HepG2 (cell line): ENCODE results near the gene EEFSEC. TPM values are rescaled to one million over a fixed set of nuclear protein-coding genes. Genes with fewer than 3 reads are reported as not detected.

Experiments
- ATAC-seq: fragments of 200-7000 bp; cut with Tn5 transposase; 3 replicates; pipeline ENCODE4 v1.9.1; 2020; ENCODE audit warnings: mild to moderate bottlenecking, moderate library complexity
- BruUV-seq: library from RNA; stranded (reverse); fragments of 400-500 nt; replicated peaks from 2 replicates; lab custom pipeline; 2021; lab: Mats Ljungman, UMichigan
- CTCF ChIA-PET: fragments of 300-600 bp; formaldehyde crosslinking; extraction: SDS; loops from one replicate; lab custom pipeline; 2021; ENCODE audit warnings: low total read pairs, inconsistent platforms, low intra/inter-chr PET ratio; lab: Yijun Ruan, JAX
- POLR2A ChIA-PET: fragments of 350-600 bp; sonication (Branson Sonifier 250); formaldehyde crosslinking; loops from one replicate; lab custom pipeline; 2020; ENCODE audit warnings: antibody characterized with exemption, inconsistent platforms; lab: Yijun Ruan, JAX
- DNase-seq: peaks from one replicate; pipeline ENCODE4 v3.0.0-alpha.2; 2015; ENCODE audit warnings: low spot score
- FAIRE-seq: peaks from 3 replicates; lab custom pipeline; 2011; peaks lifted over from hg19 to GRCh38; lab: Jason Lieb, UNC
- H2AFZ ChIP-seq: one replicate; pipeline ENCODE4 v1.6.1; 2011; ENCODE audit warnings: low read length, inconsistent platforms
- H3K27ac ChIP-seq: fragments of 300-600 bp; 3 replicates; pipeline ENCODE4 v1.8.0; 2011; ENCODE audit warnings: mixed run types, mild to moderate bottlenecking, mixed read lengths, low read length, inconsistent platforms; ENCODE audit not compliant: insufficient read depth; ENCODE audit errors: extremely low read length
- H3K27me3 ChIP-seq, 2 experiments: fragments of 200-600 bp in 1 of 2; 2 replicates in 1 of 2; 3 replicates in 1 of 2; pipeline versions ENCODE4 v1.6.0 to v1.8.0; 2011; ENCODE audit warnings: low read length in 2 of 2, mild to moderate bottlenecking in 2 of 2, moderate library complexity in 2 of 2, inconsistent platforms in 1 of 2; ENCODE audit not compliant: insufficient read depth in 2 of 2, control insufficient read depth in 1 of 2
- H3K36me3 ChIP-seq, 2 experiments: fragments of 200-600 bp in 1 of 2; replicated peaks in 1 of 2; 2 replicates in 1 of 2; 3 replicates in 1 of 2; pipeline versions ENCODE4 v1.5.1 to v1.8.0; 2011; ENCODE audit warnings: low read length in 2 of 2, inconsistent platforms in 1 of 2; ENCODE audit not compliant: insufficient read depth in 2 of 2, control insufficient read depth in 1 of 2
- H3K4me1 ChIP-seq: 2 replicates; pipeline ENCODE4 v1.5.1; 2012; ENCODE audit warnings: low read length, inconsistent platforms; ENCODE audit not compliant: insufficient read depth
- H3K4me2 ChIP-seq: 2 replicates; pipeline ENCODE4 v1.6.0; 2011; ENCODE audit warnings: low read depth, low read length, inconsistent platforms
- H3K4me3 ChIP-seq, 3 experiments: fragments of 200-600 bp in 1 of 3; sonication (generic), shearing (Covaris generic) in 1 of 3; replicated peaks in 1 of 3; 2 replicates each; pipeline ENCODE4 v1.5.1; 2011 to 2016; ENCODE audit warnings: low read length in 3 of 3, inconsistent platforms in 2 of 3, low read depth in 2 of 3, mild to moderate bottlenecking in 2 of 3, control low read depth in 1 of 3, mixed read lengths in 1 of 3; ENCODE audit not compliant: insufficient read depth in 1 of 3
- H3K79me2 ChIP-seq: one replicate; pipeline ENCODE4 v1.6.1; 2011; ENCODE audit warnings: low read length, inconsistent platforms; ENCODE audit not compliant: insufficient read depth
- H3K9ac ChIP-seq: 2 replicates; pipeline ENCODE4 v1.6.0; 2011; ENCODE audit warnings: mild to moderate bottlenecking, low read depth, low read length, inconsistent platforms; ENCODE audit not compliant: insufficient read depth
- H3K9me3 ChIP-seq: 2 replicates; pipeline ENCODE4 v1.5.1; 2012; ENCODE audit warnings: mild to moderate bottlenecking, low read length
- H4K20me1 ChIP-seq: 2 replicates; pipeline ENCODE4 v1.6.0; 2011; ENCODE audit warnings: inconsistent platforms, mild to moderate bottlenecking, low read length, moderate library complexity; ENCODE audit not compliant: insufficient read depth
- BCL6 ChIP-seq: IDR thresholded peaks from 2 replicates; pipeline ENCODE4 v1.6.1; 2016; ENCODE audit warnings: missing genetic modification reagents, missing compliant biosample characterization
- BRD4 ChIP-seq: sonication (generic); formaldehyde crosslinking; IDR thresholded peaks from 2 replicates; pipeline ENCODE4 v1.4.0; 2020; ENCODE audit warnings: missing genetic modification reagents
- ESRRA ChIP-seq: sonication (generic); formaldehyde crosslinking; IDR thresholded peaks from 2 replicates; pipeline ENCODE4 v1.5.1; 2020; ENCODE audit warnings: mild to moderate bottlenecking, low read depth, missing genetic modification reagents
- LRRFIP1 ChIP-seq: sonication (generic); formaldehyde crosslinking; conservative IDR thresholded peaks from 2 replicates; pipeline ENCODE4 v1.4.0; 2020; ENCODE audit warnings: missing genetic modification reagents
- MEF2D ChIP-seq: sonication (generic); formaldehyde crosslinking; IDR thresholded peaks from 2 replicates; pipeline ENCODE4 v1.5.1; 2020; ENCODE audit warnings: mild to moderate bottlenecking, missing genetic modification reagents
- NPAS2 ChIP-seq: sonication (generic); formaldehyde crosslinking; IDR thresholded peaks from 2 replicates; pipeline ENCODE4 v1.8.0; 2022; ENCODE audit warnings: mild to moderate bottlenecking, missing genetic modification reagents, borderline replicate concordance
- PAF1 ChIP-seq: IDR thresholded peaks from 2 replicates; pipeline ENCODE4 v1.6.1; 2016; ENCODE audit warnings: missing genetic modification reagents, missing compliant biosample characterization
- SNAI1 ChIP-seq: sonication (generic); formaldehyde crosslinking; IDR thresholded peaks from 2 replicates; pipeline ENCODE4 v1.5.0; 2020; ENCODE audit warnings: mild to moderate bottlenecking, missing genetic modification reagents, borderline replicate concordance
- TBL1XR1 ChIP-seq: fragments of 150-350 bp; IDR thresholded peaks from 2 replicates; pipeline ENCODE4 v1.6.1; 2014; ENCODE audit warnings: borderline replicate concordance, low read length; ENCODE audit not compliant: partially characterized antibody
- TEF ChIP-seq: sonication (generic); formaldehyde crosslinking; IDR thresholded peaks from 2 replicates; pipeline ENCODE4 v1.5.0; 2020; ENCODE audit warnings: missing genetic modification reagents
- ZBTB44 ChIP-seq: sonication (generic); formaldehyde crosslinking; IDR thresholded peaks from 2 replicates; pipeline ENCODE4 v1.4.0; 2020; ENCODE audit warnings: missing genetic modification reagents
- ZFP37 ChIP-seq: sonication (generic); formaldehyde crosslinking; IDR thresholded peaks from 2 replicates; pipeline ENCODE4 v1.4.0; 2020; ENCODE audit warnings: missing genetic modification reagents, borderline replicate concordance
- ZNF251 ChIP-seq: sonication (generic); formaldehyde crosslinking; IDR thresholded peaks from 2 replicates; pipeline ENCODE4 v1.9.0; 2021; ENCODE audit warnings: mild to moderate bottlenecking, missing genetic modification reagents
- ZNF569 ChIP-seq: sonication (generic); formaldehyde crosslinking; IDR thresholded peaks from 2 replicates; pipeline ENCODE4 v1.5.0; 2020; ENCODE audit warnings: mild to moderate bottlenecking, missing genetic modification reagents, moderate library complexity, borderline replicate concordance
- WGBS: methylation state at CpG from one replicate; pipeline ENCODE4 v1.1.6; 2017; ENCODE audit warnings: low lambda C conversion rate; 5-methylcytosine and 5-hydroxymethylcytosine counted together
- in situ Hi-C: cut with HindIII; loops from 2 replicates; pipeline ENCODE4 v1.10.0; 2017; ENCODE audit warnings: low pct_unique_long_range_greater_than_20kb; ENCODE audit not compliant: extremely low pct_ligation_motif_present
- intact Hi-C: fragments of 100-400 bp; cut with micrococcal nuclease; formaldehyde crosslinking; loops from one replicate; pipeline ENCODE4 v1.10.0; 2022; ENCODE audit not compliant: unreplicated experiment
- polyA plus RNA-seq, 8 experiments: library from polyadenylated mRNA; depleted of rRNA in 3 of 8; stranded (reverse) in 7 of 8; unstranded in 1 of 8; fragments of >200 nt; fragmentation: Illumina TruSeq in 4 of 8; extraction: Trizol in 4 of 8; gene quantifications; 2 replicates each; pipeline versions ENCODE4 v1.2.1 to v1.2.3, GENCODE V29; 2011 to 2016; ENCODE audit warnings: low read depth in 4 of 8, missing spikeins in 1 of 8, mixed read lengths in 1 of 8; ENCODE audit not compliant: insufficient read depth in 1 of 8
- total RNA-seq, 5 experiments: library from RNA; depleted of rRNA; stranded (reverse); fragments of >200 nt; fragmentation: Illumina TruSeq; extraction: Trizol; gene quantifications; 2 replicates each; pipeline ENCODE4 v1.2.3, GENCODE V29; 2016; ENCODE audit warnings: low read depth in 1 of 5
- TF ChIP-seq, protein P1 (sequence below): sonication (generic); formaldehyde crosslinking; IDR thresholded peaks from 2 replicates; pipeline ENCODE4 v1.9.0; 2021; ENCODE audit warnings: missing genetic modification reagents, borderline replicate concordance

EEFSEC gene
- total and polyA plus RNA-seq, 2 of the 13 experiments (the other 11 are each of a cell fraction or from before 2014, with no cell fraction given), result 6.4 to 24.2 TPM

DNA sequence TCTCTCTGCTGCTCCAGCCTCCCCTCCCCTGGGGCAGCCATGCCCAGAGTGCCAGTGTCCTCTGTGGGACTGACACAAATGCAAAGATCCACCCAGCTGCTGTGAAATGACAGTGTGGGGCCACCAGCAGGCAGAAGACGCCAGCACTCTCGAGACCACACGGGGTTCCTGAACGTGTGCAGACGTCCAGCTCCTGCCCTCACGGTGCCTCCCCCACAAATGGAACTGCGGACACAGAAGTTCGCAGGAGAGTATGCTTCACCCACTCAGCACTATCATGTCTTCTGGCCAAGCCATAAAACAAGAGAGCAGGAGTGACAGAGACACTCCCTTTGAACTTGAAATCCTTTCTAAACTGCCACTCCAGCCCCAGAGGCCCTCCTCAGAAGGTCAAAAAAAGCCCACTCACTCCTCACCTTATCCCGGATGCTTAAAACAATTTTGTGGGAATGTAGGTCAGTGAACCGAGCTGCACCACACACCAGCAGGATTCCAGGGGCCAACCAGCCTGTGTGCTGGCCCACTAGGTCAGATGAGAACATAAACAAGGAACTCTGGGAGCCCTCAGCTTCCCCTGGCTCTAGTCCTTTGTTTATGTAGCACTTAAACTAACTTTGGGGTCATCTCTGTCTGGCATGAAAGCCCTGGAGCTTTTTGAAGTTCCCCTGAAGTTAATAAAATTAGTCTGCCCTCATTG lies 200.9 kb downstream of the EEFSEC start:
- Histone ChIP-seq H4K20me1 (no peaks in the 10 kb centered on the region), H3K36me3 (peaks cover 4 to 10% of the 10 kb centered on the region in 2 experiments; a peak in 3 of 5 replicates), H3K4me2 (peak overlapping the region; percentile 49), H3K4me1 (peaks cover 64% of the 10 kb centered on the region), H3K27ac (peak overlapping the region; percentile 67), H2AFZ (no peak overlapping the region), H3K4me3 (peak overlapping the region in 1 of 3 experiments; percentile 30; a peak in 2 of 6 replicates), H3K79me2 (no peaks in the 10 kb centered on the region), H3K9ac (0 out of 2 replicates have a peak overlapping the region, but pooled peaks have one; percentile 1), H3K9me3 (no peaks in the 10 kb centered on the region), H3K27me3 (no peaks in the 10 kb centered on the region)
- BruUV-seq, result no TSS peak
- peak; percentile 77 for FAIRE-seq
- DNase-seq, result peak; percentile 82
- CTCF ChIA-PET, result no interaction called here
- WGBS, result 20% methylated on average over 10 of the region's 10 CpGs
- intact Hi-C loops (no loop called here), in situ Hi-C loops (no loop called here)
- POLR2A ChIA-PET, result interaction anchor here (0.6 to 1.0 kb wide), 2 partner anchors 10 to 201 kb away, joined by 3 to 4 read pairs; no protein-coding TSS in a partner anchor
- ATAC-seq, result peak; percentile 84
- TF ChIP-seq ESRRA, result peak; percentile 72; the same call in 1 of the 2 replicates
- no peak for TF ChIP-seq ZNF251 (CRISPR knock-in tag)
- peak; percentile 82 for TF ChIP-seq BCL6 (CRISPR knock-in tag)
- no peak for TF ChIP-seq ZFP37
- no peak for TF ChIP-seq LRRFIP1 (CRISPR knock-in tag)
- TF ChIP-seq, protein P1, sequence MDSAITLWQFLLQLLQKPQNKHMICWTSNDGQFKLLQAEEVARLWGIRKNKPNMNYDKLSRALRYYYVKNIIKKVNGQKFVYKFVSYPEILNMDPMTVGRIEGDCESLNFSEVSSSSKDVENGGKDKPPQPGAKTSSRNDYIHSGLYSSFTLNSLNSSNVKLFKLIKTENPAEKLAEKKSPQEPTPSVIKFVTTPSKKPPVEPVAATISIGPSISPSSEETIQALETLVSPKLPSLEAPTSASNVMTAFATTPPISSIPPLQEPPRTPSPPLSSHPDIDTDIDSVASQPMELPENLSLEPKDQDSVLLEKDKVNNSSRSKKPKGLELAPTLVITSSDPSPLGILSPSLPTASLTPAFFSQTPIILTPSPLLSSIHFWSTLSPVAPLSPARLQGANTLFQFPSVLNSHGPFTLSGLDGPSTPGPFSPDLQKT (CRISPR knock-in tag), result no peak
- TF ChIP-seq NPAS2 (CRISPR knock-in tag), result no peak
- TF ChIP-seq TEF (CRISPR knock-in tag), result no peak
- 0 out of 2 replicates have a peak, but pooled peaks have one; percentile 55 for TF ChIP-seq MEF2D (CRISPR knock-in tag)
- no peak for TF ChIP-seq TBL1XR1
- TF ChIP-seq SNAI1 (CRISPR knock-in tag), result no peak
- no peak for TF ChIP-seq PAF1 (CRISPR knock-in tag)
- TF ChIP-seq BRD4 (CRISPR knock-in tag), result no peak
- TF ChIP-seq ZBTB44 (CRISPR knock-in tag), result no peak
- TF ChIP-seq ZNF569, result no peak
